ENCODE measurements around the gene TIMM10. TPM values are rescaled to one million over a fixed set of nuclear protein-coding genes. Genes with fewer than 3 reads are reported as not detected.

The TIMM10 gene
- total RNA-seq, 1 donor: 25.7 TPM

DNA sequence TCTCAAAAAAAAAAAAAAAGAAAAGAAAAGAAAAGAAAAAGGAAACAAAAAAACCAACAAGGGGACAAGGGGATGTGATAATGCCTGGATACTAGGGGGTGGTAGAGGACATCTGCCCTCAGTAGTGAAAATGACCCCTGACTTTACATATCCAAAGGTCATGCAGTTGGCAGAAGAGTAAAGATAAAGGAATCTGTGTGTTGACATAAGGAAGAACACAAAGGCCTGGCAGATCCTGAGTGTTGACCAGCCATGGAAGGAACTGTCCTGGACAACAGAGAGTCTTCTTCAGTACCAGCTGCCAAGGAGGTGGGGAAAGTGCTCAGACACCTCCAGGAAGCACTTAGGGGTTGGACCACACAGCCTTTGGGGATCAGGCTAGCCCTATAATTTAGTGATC is 27.7 kb downstream of the TIMM10 start:
- Histone ChIP-seq H3K9me3 (ENCODE audit: low read depth, low read length) (no peaks in the 10 kb centered on the region), H3K27ac (ENCODE audit: low read depth, low read length) (no peak overlapping the region), H3K4me1 (ENCODE audit: insufficient read depth, low read length) (peaks cover 9% of the 10 kb centered on the region), H3K27me3 (ENCODE audit: insufficient read depth, low read length) (no peaks in the 10 kb centered on the region), H3K4me3 (ENCODE audit: insufficient read depth, low read length) (no peak overlapping the region), H3K4me2 (ENCODE audit: insufficient read depth, low read length) (no peak overlapping the region), H3K79me2 (ENCODE audit: insufficient read depth, low read length) (no peaks in the 10 kb centered on the region), H2AFZ (ENCODE audit: low read length) (no peak overlapping the region), H3K36me3 (ENCODE audit: insufficient read depth, low read length) (no peaks in the 10 kb centered on the region), H4K20me1 (ENCODE audit: insufficient read depth, low read length) (no peaks in the 10 kb centered on the region)
- TF ChIP-seq, protein P1, sequence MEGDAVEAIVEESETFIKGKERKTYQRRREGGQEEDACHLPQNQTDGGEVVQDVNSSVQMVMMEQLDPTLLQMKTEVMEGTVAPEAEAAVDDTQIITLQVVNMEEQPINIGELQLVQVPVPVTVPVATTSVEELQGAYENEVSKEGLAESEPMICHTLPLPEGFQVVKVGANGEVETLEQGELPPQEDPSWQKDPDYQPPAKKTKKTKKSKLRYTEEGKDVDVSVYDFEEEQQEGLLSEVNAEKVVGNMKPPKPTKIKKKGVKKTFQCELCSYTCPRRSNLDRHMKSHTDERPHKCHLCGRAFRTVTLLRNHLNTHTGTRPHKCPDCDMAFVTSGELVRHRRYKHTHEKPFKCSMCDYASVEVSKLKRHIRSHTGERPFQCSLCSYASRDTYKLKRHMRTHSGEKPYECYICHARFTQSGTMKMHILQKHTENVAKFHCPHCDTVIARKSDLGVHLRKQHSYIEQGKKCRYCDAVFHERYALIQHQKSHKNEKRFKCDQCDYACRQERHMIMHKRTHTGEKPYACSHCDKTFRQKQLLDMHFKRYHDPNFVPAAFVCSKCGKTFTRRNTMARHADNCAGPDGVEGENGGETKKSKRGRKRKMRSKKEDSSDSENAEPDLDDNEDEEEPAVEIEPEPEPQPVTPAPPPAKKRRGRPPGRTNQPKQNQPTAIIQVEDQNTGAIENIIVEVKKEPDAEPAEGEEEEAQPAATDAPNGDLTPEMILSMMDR (IDR thresholded peaks at IDR 0.05; ENCODE audit: extremely low read depth, low read depth, low read length): no peak
- peak; percentile 78 for DNase-seq (ENCODE audit: insufficient read length, low spot score, missing footprints)

DNA sequence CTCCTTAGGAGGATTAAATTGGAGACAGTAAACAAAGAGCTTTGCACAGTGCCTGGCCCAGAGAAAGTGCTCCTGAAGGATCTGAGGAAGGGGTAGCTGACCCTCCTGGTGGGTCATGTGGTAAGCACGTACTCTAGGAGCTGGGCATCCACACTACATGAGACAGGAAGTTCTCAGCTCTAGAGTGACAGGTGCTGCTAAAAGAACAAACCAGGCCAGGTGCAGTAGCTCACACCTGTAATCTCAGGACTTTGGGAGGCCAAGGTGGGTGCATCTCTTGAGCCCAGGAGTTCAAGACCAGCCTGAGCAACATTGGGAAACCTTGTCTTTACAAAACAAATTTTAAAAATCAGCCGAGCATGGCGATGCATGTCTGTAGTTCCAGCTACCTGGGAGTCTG is 28.2 kb downstream of the TIMM10 start:
- Histone ChIP-seq H3K27me3 (ENCODE audit: insufficient read depth, low read length) (no peaks in the 10 kb centered on the region), H3K79me2 (ENCODE audit: insufficient read depth, low read length) (no peaks in the 10 kb centered on the region), H3K4me3 (ENCODE audit: insufficient read depth, low read length) (no peak overlapping the region), H3K4me1 (ENCODE audit: insufficient read depth, low read length) (peaks cover 9% of the 10 kb centered on the region), H3K9me3 (ENCODE audit: low read depth, low read length) (no peaks in the 10 kb centered on the region), H4K20me1 (ENCODE audit: insufficient read depth, low read length) (no peaks in the 10 kb centered on the region), H3K27ac (ENCODE audit: low read depth, low read length) (no peak overlapping the region), H3K36me3 (ENCODE audit: insufficient read depth, low read length) (no peaks in the 10 kb centered on the region), H3K4me2 (ENCODE audit: insufficient read depth, low read length) (no peak overlapping the region), H2AFZ (ENCODE audit: low read length) (no peak overlapping the region)
- no peak for DNase-seq (ENCODE audit: insufficient read length, low spot score, missing footprints)
- TF ChIP-seq, protein P1 (IDR thresholded peaks at IDR 0.05; ENCODE audit: extremely low read depth, low read depth, low read length): no peak

DNA sequence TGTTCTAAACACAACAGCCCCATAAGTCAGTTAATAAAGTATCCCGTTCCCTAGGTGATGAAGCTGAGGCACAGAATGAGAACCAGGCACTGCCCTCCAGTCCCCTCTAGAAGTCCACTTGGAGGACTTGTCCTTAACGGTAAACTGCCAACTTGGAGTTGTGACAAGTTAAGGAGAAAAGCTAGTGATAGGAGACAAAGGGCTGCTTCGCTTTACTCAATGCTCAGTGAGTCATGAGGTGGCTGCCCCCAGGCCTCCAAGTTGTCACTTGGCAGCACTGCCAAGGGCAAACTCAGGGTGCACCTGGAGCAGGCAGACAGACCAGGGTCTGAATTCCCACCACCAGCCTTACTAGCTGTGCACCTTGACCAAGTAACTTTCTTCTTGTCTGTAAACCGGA is 28.6 kb downstream of the TIMM10 start:
- peak; percentile 74 for DNase-seq (ENCODE audit: insufficient read length, low spot score, missing footprints)
- TF ChIP-seq, protein P1 (IDR thresholded peaks at IDR 0.05; ENCODE audit: extremely low read depth, low read depth, low read length): no peak
- H3K4me2 ChIP-seq (ENCODE audit: insufficient read depth, low read length): no peak overlapping the region

DNA sequence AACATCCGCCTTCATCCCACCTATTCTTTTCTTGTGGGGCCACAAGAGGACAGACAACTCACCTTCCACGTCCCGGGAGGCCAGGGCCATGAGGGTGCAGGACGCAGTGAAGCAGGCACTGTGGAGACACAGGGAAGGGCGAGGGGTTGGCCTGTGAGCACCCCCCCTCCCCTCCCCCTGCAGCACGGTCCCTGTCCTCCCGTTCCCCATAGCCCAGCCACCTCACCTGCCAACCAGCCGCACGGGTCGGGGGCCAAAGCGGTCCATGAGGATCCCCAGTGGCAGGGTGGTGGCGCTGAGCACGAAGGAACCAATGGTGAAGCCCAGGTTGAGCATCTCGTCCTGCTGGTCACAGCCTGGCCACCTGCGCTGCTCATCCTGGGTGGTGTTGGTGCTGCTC is 29.6 kb downstream of the TIMM10 start:
- H3K27ac ChIP-seq (ENCODE audit: low read depth, low read length): no peak overlapping the region
- no peak overlapping the region for H3K4me3 ChIP-seq (ENCODE audit: insufficient read depth, low read length)
- H3K36me3 ChIP-seq (ENCODE audit: insufficient read depth, low read length): no peaks in the 10 kb centered on the region
- no peak overlapping the region for H3K4me2 ChIP-seq (ENCODE audit: insufficient read depth, low read length)
- peak; percentile 60 for DNase-seq (ENCODE audit: insufficient read length, low spot score, missing footprints)
- H3K27me3 ChIP-seq (ENCODE audit: insufficient read depth, low read length): no peaks in the 10 kb centered on the region
- H3K4me1 ChIP-seq (ENCODE audit: insufficient read depth, low read length): peaks cover 9% of the 10 kb centered on the region
- H3K9me3 ChIP-seq (ENCODE audit: low read depth, low read length): no peaks in the 10 kb centered on the region
- TF ChIP-seq, protein P1 (IDR thresholded peaks at IDR 0.05; ENCODE audit: extremely low read depth, low read depth, low read length): no peak
- no peak overlapping the region for H2AFZ ChIP-seq (ENCODE audit: low read length)
- no peaks in the 10 kb centered on the region for H3K79me2 ChIP-seq (ENCODE audit: insufficient read depth, low read length)
- H4K20me1 ChIP-seq (ENCODE audit: insufficient read depth, low read length): no peaks in the 10 kb centered on the region

More for the DNA sequence above, 28.6 kb downstream of the TIMM10 start:
- H3K79me2 ChIP-seq (ENCODE audit: insufficient read depth, low read length): no peaks in the 10 kb centered on the region
- H3K4me1 ChIP-seq (ENCODE audit: insufficient read depth, low read length): peaks cover 9% of the 10 kb centered on the region
- no peaks in the 10 kb centered on the region for H4K20me1 ChIP-seq (ENCODE audit: insufficient read depth, low read length)
- no peaks in the 10 kb centered on the region for H3K36me3 ChIP-seq (ENCODE audit: insufficient read depth, low read length)
- no peak overlapping the region for H3K27ac ChIP-seq (ENCODE audit: low read depth, low read length)
- no peak overlapping the region for H2AFZ ChIP-seq (ENCODE audit: low read length)
- no peaks in the 10 kb centered on the region for H3K9me3 ChIP-seq (ENCODE audit: low read depth, low read length)
- H3K4me3 ChIP-seq (ENCODE audit: insufficient read depth, low read length): no peak overlapping the region
- H3K27me3 ChIP-seq (ENCODE audit: insufficient read depth, low read length): no peaks in the 10 kb centered on the region

Measured in osteoblast (primary cell).